ENCODE measurements around the gene ITGA1. TPM values are rescaled to one million over a fixed set of nuclear protein-coding genes. Genes with fewer than 3 reads are reported as not detected.
"Not testable (repeated sequence)": the region's sequence is repeated elsewhere in the genome, so short reads cannot be mapped to it uniquely, and the experiment has no call there.

The ITGA1 gene
- total RNA-seq, 2 donors from 2014 or later, result 129 to 136 TPM

GRCh38 chr5:52810426-52810825 lies 22.7 kb downstream of the ITGA1 start:
- H3K9me3 Mint-ChIP-seq, result no peaks in the 10 kb centered on the region
- H3K27me3 Mint-ChIP-seq, result peaks cover 0 to 2% of the 10 kb centered on the region in 2 donors
- H3K27ac Mint-ChIP-seq, result peak overlapping the region; percentile 65 to 87
- peaks cover 17 to 23% of the 10 kb centered on the region in 2 donors for H3K4me1 Mint-ChIP-seq (ENCODE audit: low read depth in 2 of 2)
- ATAC-seq, result no peak
- no peak for DNase-seq (ENCODE audit: low spot score)
- H3K36me3 Mint-ChIP-seq, result no peaks in the 10 kb centered on the region
- peak overlapping the region; percentile 64 for H3K4me3 Mint-ChIP-seq

GRCh38 chr5:52811067-52811749 lies 23.5 kb downstream of the ITGA1 start:
- Mint-ChIP-seq H3K27ac (peak overlapping the region; percentile 65 to 87), H3K9me3 (no peaks in the 10 kb centered on the region)

DNA sequence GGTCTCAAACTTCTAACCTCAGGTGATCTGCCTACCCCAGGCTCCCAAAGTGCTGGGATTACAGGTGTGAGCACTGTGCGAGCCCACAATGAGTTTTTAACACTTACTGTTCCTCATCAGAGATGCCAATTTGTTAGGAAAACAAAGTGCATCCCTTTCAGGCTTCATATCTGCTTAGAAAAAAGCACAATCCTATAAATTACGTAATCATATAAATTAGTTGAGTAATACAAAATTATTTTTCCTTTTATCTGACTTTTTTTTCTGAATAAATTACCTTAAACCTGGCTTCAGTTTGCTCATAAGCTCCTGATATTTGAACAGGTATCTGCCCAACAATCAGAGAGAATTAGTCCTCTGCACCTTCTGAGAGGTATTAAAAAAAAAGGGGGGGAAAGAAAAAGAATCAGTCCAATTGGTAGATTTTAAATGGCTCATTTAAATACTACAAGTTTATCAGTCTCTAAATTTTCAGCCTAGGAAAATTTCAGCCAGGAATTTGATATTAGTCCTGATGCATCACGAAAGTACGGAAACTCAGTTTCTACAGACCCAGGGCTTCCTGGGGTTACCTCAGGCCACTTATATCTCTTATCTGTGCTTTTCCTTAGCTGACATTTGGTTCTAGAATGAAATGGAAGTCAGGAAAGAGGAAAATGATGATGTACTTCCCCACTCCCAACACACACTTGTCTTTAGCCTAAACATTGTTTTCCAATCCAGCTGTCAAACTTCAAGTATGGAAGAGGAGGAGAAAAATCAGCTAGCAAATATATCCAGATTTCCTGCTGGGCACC lies 26.8 kb downstream of the ITGA1 start:
- Mint-ChIP-seq H3K4me1 (ENCODE audit: low read depth in 2 of 2) (peaks cover 17 to 23% of the 10 kb centered on the region in 2 donors), H3K27ac (no peak overlapping the region), H3K9me3 (no peaks in the 10 kb centered on the region), H3K4me3 (no peak overlapping the region), H3K27me3 (peaks cover 0 to 3% of the 10 kb centered on the region in 2 donors), H3K36me3 (no peaks in the 10 kb centered on the region)
- ATAC-seq, result no peak
- no peak for DNase-seq (ENCODE audit: low spot score)

More at GRCh38 chr5:52811067-52811749, 23.5 kb downstream of the ITGA1 start:
- H3K36me3 Mint-ChIP-seq, result no peaks in the 10 kb centered on the region
- H3K4me3 Mint-ChIP-seq, result no peak overlapping the region
- no peak for DNase-seq (ENCODE audit: low spot score)
- H3K27me3 Mint-ChIP-seq, result peaks cover 0 to 3% of the 10 kb centered on the region in 2 donors
- peaks cover 17 to 23% of the 10 kb centered on the region in 2 donors for H3K4me1 Mint-ChIP-seq (ENCODE audit: low read depth in 2 of 2)
- ATAC-seq, result peak; percentile 83 to 86

DNA sequence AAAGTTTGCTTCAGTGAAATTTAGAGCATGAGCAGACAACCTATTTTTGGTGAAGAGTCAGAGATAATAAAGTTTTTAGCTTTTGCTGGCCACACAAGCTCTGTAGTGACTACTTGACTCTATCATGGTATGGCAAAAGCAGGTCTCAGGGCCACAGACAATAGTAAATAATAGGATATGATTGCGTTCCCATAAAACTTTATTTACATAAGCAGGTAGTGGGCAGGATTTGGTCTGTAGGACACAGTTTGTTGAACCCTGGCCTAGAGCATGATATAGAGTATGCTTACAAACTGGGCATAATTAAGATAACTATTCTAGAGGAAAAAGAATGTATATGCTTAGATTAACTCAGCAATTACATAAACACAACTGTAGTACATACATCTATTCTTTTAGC lies 30.1 kb downstream of the ITGA1 start:
- H3K27me3 Mint-ChIP-seq, result peaks cover 0 to 3% of the 10 kb centered on the region in 2 donors
- H3K27ac Mint-ChIP-seq, result no peak overlapping the region
- H3K4me1 Mint-ChIP-seq (ENCODE audit: low read depth in 2 of 2), result peaks cover 3 to 5% of the 10 kb centered on the region in 2 donors
- no peaks in the 10 kb centered on the region for H3K36me3 Mint-ChIP-seq
- H3K4me3 Mint-ChIP-seq, result no peak overlapping the region
- ATAC-seq, result no peak
- DNase-seq (ENCODE audit: low spot score), result no peak
- H3K9me3 Mint-ChIP-seq, result no peaks in the 10 kb centered on the region

DNA sequence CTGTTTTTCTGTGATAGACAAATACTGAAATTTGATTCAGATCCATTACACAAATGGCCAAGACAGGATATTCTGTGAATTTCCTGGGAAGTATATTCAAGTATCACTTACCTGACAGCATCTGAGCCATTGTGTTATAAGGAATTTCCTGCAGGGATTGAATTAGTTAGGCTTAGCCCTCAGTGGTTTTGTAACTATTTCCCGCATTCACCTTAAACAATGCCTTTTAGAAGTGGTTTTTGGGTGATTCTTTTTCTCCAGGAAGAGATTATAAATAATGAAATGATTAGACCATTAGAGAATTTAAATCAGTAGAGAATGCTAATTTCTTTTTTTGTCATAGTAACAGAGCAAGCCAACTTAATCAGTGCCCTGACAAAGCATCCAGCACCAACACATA lies 30.6 kb downstream of the ITGA1 start:
- H3K27me3 Mint-ChIP-seq, result peaks cover 0 to 3% of the 10 kb centered on the region in 2 donors
- no peaks in the 10 kb centered on the region for H3K9me3 Mint-ChIP-seq

DNA sequence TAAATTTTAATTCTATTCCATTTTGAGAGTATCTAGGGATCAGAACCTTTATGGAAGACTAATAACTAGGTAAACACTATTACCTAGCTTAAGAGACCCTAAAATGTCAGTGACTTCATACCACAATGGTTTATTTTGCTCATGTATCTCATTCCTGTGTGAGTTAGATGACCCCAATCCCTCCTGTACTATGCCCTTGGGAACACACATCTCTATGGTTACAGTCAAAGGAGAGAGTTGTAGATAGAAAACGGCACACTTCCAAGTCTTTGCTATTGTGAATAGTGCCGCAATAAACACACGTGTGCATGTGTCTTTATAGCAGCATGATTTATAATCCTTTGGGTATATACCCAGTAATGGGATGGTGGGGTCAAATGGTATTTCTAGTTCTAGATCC lies 31.1 kb downstream of the ITGA1 start:
- H3K9me3 Mint-ChIP-seq; H3K36me3 Mint-ChIP-seq; H3K4me1 Mint-ChIP-seq (ENCODE audit: low read depth in 2 of 2); H3K27ac Mint-ChIP-seq; H3K27me3 Mint-ChIP-seq; DNase-seq (ENCODE audit: low spot score); H3K4me3 Mint-ChIP-seq; ATAC-seq: not testable (repeated sequence)

More for the DNA sequence above, 30.6 kb downstream of the ITGA1 start:
- H3K4me3 Mint-ChIP-seq, result no peak overlapping the region
- H3K4me1 Mint-ChIP-seq (ENCODE audit: low read depth in 2 of 2), result peaks cover 3 to 4% of the 10 kb centered on the region in 2 donors
- ATAC-seq (no peak), DNase-seq (ENCODE audit: low spot score) (no peak)
- H3K27ac Mint-ChIP-seq, result no peak overlapping the region
- no peaks in the 10 kb centered on the region for H3K36me3 Mint-ChIP-seq

GRCh38 chr5:52821901-52822300 lies 34.2 kb downstream of the ITGA1 start:
- Mint-ChIP-seq H3K9me3 (no peaks in the 10 kb centered on the region), H3K4me3 (no peak overlapping the region), H3K27ac (no peak overlapping the region), H3K36me3 (no peaks in the 10 kb centered on the region), H3K27me3 (no peaks in the 10 kb centered on the region), H3K4me1 (ENCODE audit: low read depth in 2 of 2) (peaks cover 21 to 23% of the 10 kb centered on the region in 2 donors)
- no peak for DNase-seq (ENCODE audit: low spot score)
- no peak for ATAC-seq

DNA sequence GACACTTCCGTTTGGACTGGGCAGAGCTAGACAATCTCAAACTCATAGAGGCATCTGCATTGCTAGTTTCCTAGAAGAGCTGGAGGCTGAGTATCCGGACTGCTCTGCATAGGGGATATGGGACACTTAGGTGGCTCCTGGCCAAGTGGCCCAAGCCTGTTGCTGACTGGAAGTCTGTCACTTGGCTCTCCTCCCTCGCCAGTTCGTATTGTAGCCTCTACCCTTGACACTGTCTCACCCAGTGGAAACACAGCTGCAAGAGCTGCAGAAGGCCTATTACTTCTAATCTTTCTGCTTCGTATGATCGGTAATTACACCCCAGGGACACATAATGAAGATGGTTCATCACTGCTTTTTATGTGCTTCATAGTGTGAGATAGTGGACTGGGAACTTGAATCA lies 34.7 kb downstream of the ITGA1 start:
- DNase-seq (ENCODE audit: low spot score) (no peak), ATAC-seq (no peak)
- peaks cover 26 to 28% of the 10 kb centered on the region in 2 donors for H3K4me1 Mint-ChIP-seq (ENCODE audit: low read depth in 2 of 2)
- no peaks in the 10 kb centered on the region for H3K27me3 Mint-ChIP-seq
- no peaks in the 10 kb centered on the region for H3K9me3 Mint-ChIP-seq
- H3K27ac Mint-ChIP-seq, result no peak overlapping the region
- no peaks in the 10 kb centered on the region for H3K36me3 Mint-ChIP-seq
- no peak overlapping the region for H3K4me3 Mint-ChIP-seq

GRCh38 chr5:52824827-52825226 lies 37.1 kb downstream of the ITGA1 start:
- no peaks in the 10 kb centered on the region for H3K9me3 Mint-ChIP-seq

DNA sequence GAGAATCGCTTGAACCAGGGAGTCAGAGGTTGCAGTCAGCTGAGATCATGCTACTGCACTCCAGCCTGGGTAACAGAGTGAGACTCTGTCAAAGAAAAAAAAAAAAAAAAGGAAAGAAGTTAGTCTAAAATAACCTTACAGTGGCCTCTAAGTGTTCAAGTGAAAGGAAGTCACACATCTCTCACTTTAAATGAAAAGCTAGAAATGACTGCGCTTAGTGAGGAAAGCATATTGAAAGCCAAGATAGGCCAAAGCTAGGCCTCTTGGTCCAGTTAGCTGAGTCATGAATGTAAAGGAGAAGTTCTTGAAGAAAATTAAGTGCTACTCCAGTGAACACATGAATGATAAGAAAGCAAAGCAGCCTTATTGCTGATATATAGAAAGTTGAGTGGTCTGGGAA lies 38.1 kb downstream of the ITGA1 start:
- peak overlapping the region; percentile 79 for H3K4me3 Mint-ChIP-seq
- peak; percentile 97 to 98 for ATAC-seq

More at GRCh38 chr5:52824827-52825226, 37.1 kb downstream of the ITGA1 start:
- no peaks in the 10 kb centered on the region for H3K27me3 Mint-ChIP-seq
- H3K4me1 Mint-ChIP-seq (ENCODE audit: low read depth in 2 of 2), result peaks cover 32 to 33% of the 10 kb centered on the region in 2 donors
- no peak for ATAC-seq
- DNase-seq (ENCODE audit: low spot score), result no peak
- peak overlapping the region; percentile 79 for H3K4me3 Mint-ChIP-seq
- peak overlapping the region; percentile 82 to 93 for H3K27ac Mint-ChIP-seq
- peaks cover 7% of the 10 kb centered on the region for H3K36me3 Mint-ChIP-seq

DNA sequence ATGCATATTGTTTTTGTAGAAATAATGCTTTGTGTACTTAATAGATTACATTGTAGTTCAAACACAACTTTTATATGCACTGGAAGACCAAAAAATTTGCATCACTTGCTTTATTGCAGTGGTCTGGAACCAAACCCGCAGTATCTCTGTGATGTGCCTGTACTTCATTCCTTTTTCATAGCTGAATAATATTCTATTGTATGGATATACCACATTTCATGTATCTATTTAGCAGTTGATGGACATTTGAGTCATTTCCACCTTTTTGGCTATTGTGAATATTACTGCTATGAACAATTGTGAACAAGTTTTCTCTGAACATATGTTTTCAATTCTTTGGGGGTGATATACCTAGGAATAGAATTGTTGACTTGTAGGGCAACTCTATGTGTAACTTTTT lies 40.1 kb downstream of the ITGA1 start:
- no peaks in the 10 kb centered on the region for H3K9me3 Mint-ChIP-seq
- no peak overlapping the region for H3K27ac Mint-ChIP-seq
- peaks cover 12% of the 10 kb centered on the region for H3K36me3 Mint-ChIP-seq
- DNase-seq (ENCODE audit: low spot score) (no peak), ATAC-seq (no peak)
- no peak overlapping the region for H3K4me3 Mint-ChIP-seq
- H3K27me3 Mint-ChIP-seq, result no peaks in the 10 kb centered on the region
- H3K4me1 Mint-ChIP-seq (ENCODE audit: low read depth in 2 of 2), result peaks cover 40 to 41% of the 10 kb centered on the region in 2 donors

More for the DNA sequence above, 38.1 kb downstream of the ITGA1 start:
- DNase-seq (ENCODE audit: low spot score), result peak; percentile 60
- Mint-ChIP-seq H3K9me3 (no peaks in the 10 kb centered on the region), H3K27ac (peak overlapping the region; percentile 82 to 93), H3K27me3 (no peaks in the 10 kb centered on the region), H3K36me3 (peaks cover 7% of the 10 kb centered on the region), H3K4me1 (ENCODE audit: low read depth in 2 of 2) (peaks cover 32 to 33% of the 10 kb centered on the region in 2 donors)

GRCh38 chr5:52829664-52830063 lies 41.9 kb downstream of the ITGA1 start:
- ATAC-seq (no peak), DNase-seq (ENCODE audit: low spot score) (no peak)
- no peak overlapping the region for H3K27ac Mint-ChIP-seq
- no peaks in the 10 kb centered on the region for H3K9me3 Mint-ChIP-seq
- H3K36me3 Mint-ChIP-seq, result peaks cover 12% of the 10 kb centered on the region
- no peaks in the 10 kb centered on the region for H3K27me3 Mint-ChIP-seq
- no peak overlapping the region for H3K4me3 Mint-ChIP-seq
- H3K4me1 Mint-ChIP-seq (ENCODE audit: low read depth in 2 of 2), result peaks cover 39 to 47% of the 10 kb centered on the region in 2 donors

GRCh38 chr5:52830650-52831049 lies 42.9 kb downstream of the ITGA1 start:
- no peak for ATAC-seq

More at GRCh38 chr5:52830650-52831049, 42.9 kb downstream of the ITGA1 start:
- peaks cover 32 to 39% of the 10 kb centered on the region in 2 donors for H3K4me1 Mint-ChIP-seq (ENCODE audit: low read depth in 2 of 2)
- H3K36me3 Mint-ChIP-seq, result peaks cover 12% of the 10 kb centered on the region
- H3K9me3 Mint-ChIP-seq, result no peaks in the 10 kb centered on the region
- no peak overlapping the region for H3K4me3 Mint-ChIP-seq
- H3K27me3 Mint-ChIP-seq, result peaks cover 0 to 3% of the 10 kb centered on the region in 2 donors
- no peak for DNase-seq (ENCODE audit: low spot score)
- H3K27ac Mint-ChIP-seq, result no peak overlapping the region
